GM19372 (cell line): Measurements from ENCODE around the gene SOWAHD.
A peak's percentile ranks its signal among the peaks of the same experiment; 100 is the strongest.
"Not testable (repeated sequence)": the region's sequence is repeated elsewhere in the genome, so short reads cannot be mapped to it uniquely, and the experiment has no call there.

Source experiments
- ATAC-seq: cut with Tn5 transposase; IDR thresholded peaks from one replicate; pipeline ENCODE4 v1.9.1; 2021; ENCODE audit warnings: mild to moderate bottlenecking, low read depth, moderate library complexity; ENCODE audit not compliant: unreplicated experiment

SOWAHD gene

DNA sequence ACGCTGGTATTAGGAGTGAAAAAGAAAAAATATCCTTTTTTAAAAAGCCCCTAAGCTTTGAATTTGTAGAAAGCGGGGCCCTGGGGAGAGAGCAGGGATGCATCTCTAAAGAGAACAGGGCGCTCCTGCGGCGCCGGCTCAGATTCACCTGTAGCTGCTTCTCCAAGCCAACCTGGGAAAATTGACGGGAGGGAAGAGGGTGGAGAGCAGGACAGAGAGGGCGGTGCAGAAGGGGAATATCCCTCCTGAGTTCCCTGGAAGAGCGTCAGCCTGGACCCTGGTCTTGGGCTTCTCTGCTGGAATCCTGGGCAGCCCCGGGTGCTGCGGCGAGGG is 776 bp upstream of the SOWAHD start:
- ATAC-seq, result no peak

DNA sequence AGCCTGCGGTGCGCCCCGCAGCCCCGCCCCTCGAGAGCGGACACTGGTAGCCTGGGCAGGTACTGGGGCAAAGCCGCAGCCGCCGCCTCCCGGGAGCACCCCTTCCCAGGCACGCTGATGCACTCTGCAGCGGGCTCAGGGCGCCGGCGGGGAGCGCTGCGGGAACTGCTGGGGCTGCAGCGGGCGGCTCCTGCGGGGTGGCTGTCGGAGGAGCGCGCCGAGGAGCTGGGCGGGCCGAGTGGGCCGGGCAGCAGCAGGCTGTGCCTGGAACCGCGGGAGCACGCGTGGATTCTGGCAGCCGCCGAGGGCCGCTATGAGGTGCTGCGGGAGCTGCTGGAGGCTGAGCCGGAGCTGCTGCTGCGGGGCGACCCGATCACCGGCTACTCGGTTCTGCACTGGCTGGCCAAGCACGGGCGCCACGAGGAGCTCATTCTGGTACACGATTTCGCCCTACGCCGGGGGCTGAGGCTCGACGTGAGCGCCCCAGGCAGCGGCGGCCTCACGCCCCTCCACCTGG is 401 bp downstream of the SOWAHD start:
- no peak for ATAC-seq

DNA sequence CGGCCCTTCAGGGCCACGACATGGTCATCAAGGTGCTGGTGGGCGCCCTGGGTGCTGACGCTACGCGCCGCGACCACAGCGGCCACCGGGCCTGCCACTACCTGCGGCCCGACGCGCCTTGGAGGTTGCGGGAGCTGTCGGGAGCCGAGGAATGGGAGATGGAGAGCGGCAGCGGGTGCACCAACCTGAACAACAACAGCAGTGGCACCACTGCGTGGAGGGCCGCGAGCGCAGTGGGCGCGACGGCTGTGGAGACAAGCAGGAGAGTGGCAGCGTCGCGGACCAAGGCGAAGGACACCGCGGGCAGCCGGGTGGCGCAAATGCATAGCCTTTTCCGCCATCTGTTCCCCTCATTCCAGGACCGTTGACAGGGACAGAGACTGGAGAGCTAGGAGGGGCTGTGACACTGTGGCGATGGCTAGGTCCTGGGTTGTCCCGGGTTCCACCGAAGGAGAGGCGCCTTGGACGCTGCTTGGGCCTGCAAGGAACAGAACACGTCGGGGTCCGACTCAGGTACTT is 919 bp downstream of the SOWAHD start:
- no peak for ATAC-seq

DNA sequence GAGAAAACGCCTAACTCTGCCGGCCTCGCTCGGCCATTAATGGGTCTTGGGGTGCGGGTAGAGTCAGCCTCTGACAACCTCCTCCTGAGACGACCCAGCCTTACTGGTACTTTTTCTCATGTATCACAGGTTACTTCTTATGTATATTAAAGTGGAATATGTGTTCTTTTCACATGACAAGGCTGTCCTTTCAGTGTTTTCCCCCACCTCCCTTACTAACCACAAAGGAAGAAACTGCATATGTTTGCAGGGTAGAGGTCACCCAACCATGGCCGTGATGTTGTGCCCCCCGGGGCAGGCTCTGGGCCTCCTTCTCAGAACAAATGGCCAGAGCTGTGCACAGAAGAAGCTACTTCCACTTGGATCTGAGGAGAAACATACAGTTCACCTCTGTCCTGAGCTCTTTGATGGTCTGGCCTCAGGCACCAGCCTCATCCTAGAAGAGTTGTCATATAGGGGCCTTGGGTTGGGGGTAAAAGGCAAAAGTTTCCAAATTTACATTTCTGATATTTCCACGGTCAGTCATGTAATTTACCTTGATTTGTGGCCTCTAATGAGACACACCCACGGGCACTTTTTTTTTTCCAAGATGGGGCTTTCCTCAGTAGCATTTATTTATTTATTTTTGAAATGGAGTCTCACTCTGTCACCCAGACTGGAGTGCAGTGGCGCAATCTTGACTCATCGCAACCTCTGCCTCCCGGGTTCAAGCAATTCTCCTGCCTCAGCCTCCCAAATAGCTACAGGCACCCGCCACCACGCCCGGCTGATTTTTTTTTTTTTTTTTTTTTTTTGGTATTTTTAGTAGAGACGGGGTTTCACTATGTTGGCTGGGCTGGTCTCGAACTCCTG is 1.9 kb downstream of the SOWAHD start:
- no peak for ATAC-seq

DNA sequence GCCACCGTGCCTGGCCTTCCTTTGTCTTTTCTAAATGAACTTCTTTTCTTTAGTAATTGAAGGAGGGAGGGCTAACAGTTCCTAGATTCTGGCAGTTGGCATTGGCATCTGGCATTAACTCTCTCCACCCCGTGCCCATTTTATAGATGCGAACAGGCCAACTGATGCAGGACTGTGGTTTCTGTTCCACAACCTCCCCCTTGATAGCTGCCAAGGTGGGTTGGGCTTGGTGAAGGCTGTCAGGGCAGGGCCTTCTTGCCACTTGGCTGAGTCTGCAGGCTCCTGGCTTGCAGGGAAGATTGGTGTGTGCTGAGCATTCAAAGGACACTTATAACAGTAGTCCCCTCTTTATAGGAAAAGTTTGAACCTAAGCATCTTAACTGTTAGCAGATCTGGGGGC is 4.3 kb downstream of the SOWAHD start:
- ATAC-seq, result no peak

DNA sequence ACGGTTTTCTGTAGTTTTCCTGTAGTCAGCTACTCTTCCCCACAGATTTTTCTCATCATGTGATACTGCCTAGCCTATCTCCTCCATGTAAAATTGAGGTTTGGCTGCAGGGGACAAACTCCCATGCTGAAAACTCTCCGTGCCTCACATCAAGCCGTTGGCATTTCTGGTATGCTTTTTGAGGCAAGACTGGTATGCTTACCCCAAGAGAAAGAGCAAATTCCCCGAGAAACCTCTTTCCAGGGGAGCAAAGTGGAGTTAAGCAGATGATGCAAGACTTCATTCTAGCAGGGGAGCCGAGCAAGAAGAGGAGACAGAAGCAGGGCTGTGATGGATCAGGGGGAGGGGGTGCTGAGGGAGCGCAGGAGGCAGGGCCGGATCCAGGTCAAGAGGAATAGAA is 4.8 kb downstream of the SOWAHD start:
- no peak for ATAC-seq

DNA sequence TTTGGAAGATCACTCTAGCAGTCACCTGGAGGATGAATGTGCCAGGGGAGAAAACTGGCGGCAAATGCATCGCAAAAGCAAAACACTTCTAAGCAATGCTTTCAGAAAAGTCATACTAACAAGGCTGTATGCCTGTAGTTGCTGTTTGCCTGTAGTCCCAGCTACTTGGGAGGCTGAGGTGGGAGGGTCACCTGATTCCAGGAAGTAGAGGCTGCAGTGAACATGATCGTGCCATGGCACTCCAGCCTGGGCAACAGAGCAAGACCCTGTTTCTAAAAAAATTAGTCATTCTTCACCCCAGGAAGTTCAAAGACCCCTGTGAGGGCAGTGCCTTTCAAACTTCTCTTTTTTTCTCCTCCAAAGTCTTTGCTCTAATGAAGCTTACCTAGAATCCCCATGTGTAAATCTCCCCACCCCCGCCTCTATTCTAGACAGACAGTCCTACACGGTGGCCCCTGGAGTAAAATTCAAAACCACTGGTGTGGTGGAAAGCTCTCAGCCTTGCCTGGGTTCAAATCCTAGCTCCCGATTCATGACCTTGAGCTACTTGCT is 5.5 kb downstream of the SOWAHD start:
- ATAC-seq, result no peak

DNA sequence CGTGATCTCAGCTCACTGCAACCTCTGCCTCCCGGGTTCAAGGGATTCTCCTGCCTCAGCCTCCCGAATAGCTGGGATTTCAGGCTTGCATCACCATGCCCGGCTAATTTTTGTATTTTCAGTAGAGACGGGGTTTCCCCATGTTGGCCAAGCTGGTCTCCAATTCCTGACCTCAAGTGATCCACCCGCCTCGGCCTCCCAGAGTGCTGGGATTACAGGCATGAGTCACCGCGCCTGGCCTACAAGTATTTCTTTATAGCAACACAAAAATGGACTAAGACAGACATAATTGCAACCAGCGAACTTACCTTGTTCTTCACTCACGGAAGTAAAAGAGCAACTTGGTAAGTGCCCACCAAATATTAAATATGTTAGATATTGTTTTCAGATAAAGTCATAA is 10.0 kb downstream of the SOWAHD start:
- ATAC-seq, result not testable (repeated sequence)

DNA sequence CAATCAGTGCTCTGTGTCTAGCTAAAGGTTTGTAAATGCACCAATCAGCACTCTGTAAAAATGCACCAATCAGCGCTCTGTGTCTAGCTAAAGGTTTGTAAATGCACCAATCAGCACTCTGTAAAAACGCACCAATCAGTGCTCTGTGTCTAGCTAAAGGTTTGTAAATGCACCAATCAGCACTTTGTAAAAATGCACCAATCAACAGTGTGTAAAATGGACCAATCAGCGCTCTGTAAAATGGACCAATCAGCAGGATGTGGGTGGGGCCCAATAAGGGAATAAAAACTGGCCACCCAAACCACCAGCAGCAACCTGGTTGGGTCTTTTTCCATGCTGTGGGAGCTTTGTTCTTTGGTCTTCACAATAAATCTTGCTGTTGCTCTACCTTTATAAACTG is 11.0 kb downstream of the SOWAHD start:
- not testable (repeated sequence) for ATAC-seq

DNA sequence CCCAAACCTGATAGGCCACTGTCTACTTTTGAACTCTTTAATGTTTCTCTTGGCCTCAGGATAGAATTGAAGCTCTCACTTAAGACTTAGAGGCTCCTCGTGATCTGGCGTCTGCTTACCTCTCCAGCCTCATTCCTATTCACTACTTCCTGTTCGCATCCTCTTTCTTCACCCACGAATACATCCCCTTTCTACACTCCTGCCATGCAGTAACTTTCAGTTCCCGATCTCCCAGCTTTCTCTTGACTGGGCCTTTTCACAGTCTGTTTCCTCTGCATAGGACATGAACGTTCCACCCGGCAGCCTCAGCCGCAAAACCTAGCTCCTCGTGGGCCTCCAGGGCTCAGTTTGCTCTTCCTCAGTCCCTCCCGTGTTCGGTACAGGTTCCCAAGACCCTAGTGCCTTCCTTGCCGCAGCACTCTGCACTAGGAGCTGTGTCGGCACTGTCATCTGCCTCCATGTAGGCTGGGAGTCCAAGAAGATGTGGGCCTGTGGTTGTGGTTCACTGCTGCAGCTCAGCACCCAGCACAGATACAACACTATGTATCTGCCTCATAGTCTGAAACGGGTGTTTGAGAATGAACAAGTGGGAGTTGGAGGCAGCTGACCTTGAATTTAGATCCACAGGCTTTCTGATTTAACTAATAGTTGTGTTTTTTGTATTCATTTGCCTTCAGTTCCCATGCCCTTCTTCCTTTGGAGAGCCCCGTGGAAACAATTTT is 17.3 kb downstream of the SOWAHD start:
- ATAC-seq, result no peak

DNA sequence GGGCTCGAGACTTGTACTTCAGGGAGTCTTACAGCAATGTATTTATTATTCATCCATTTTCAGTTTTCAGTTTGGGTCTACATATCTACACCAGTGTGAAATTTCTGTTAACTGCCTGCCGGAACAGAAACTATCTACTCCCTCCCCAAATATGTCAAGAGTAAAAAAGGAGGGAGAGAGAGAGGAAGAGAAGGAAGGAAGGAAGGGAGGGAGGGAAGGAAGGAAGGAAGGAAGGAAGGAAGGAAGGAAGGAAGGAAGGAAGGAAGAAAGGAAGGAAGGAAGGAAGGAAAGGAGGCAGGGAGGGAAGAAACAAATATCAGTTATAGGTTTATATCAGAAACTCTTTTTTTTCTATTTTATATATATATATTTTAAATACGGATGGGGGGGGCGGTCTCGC is 20.4 kb downstream of the SOWAHD start:
- ATAC-seq, result no peak

DNA sequence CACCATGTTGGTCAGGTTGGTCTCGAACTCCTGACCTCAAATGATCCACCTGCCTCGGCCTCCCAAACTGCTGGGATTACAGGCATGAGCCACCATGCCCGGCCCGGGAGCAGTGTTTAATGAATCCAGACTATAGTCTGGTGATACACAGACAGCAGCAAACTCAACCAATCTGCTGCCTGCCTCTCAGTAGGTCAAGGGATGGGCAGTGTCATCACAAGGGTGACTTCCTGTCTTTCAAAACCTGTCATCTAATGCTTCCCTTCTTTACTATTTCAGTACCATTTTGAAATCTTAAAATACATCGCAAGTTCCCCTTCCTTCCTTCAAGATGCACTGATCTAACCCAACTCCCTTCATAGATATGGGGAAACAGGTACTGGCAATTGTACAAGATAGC is 24.6 kb downstream of the SOWAHD start:
- no peak for ATAC-seq

DNA sequence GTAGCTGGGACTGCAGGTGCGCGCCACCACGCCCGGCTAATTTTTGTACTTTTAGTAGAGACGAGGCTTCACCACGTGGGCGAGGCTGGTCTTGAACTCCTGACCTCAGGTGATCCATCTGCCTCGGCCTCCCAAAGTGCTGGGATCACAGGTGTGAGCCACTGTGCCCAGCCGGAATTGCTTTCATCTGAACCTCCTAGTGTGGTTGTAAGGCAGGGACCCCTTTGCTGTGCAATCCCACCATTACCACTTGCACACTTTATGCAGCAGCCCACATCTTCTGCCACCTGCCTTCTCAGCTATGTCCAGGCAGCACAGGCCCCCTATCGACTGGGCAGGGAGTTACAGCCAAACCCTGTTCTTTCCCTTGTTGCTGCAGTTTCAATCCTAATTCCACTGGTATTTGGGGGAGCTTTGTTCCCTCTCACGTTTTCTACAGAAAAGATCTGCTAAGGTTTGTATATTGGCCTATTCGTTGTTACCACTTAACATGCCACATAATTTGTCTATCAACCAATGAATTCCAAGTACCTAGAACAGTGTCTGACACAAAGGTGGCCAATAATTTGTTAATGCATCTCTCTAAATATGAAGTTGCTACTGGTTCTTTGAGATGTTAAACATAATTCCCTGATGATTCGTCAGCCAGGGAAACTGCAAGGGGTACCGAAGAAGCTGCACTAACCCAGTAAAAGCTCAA is 26.5 kb downstream of the SOWAHD start:
- ATAC-seq, result no peak

DNA sequence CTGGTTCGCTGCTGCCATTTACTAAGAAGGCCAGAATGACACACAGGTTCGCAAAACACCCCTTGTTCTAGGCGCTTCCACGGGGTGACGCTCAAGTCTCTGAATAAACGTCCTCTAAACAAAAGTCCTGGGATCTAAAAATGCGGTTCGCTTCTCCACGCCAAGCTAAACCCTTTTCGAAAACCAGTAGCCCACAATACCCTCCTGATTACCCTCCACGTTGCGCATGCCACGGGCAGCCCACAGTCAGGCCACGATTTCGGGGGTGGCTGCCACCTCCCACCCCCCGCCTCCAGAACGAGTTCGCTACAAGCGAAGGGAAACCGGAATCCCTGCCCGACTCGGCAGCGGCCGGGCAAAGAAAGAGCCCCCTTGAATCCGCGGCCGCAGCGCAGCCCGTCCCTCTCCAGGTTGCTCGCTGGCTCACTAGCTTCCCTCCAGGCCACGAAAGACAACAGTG is 32.6 kb downstream of the SOWAHD start:
- ATAC-seq, result peak; percentile 14

DNA sequence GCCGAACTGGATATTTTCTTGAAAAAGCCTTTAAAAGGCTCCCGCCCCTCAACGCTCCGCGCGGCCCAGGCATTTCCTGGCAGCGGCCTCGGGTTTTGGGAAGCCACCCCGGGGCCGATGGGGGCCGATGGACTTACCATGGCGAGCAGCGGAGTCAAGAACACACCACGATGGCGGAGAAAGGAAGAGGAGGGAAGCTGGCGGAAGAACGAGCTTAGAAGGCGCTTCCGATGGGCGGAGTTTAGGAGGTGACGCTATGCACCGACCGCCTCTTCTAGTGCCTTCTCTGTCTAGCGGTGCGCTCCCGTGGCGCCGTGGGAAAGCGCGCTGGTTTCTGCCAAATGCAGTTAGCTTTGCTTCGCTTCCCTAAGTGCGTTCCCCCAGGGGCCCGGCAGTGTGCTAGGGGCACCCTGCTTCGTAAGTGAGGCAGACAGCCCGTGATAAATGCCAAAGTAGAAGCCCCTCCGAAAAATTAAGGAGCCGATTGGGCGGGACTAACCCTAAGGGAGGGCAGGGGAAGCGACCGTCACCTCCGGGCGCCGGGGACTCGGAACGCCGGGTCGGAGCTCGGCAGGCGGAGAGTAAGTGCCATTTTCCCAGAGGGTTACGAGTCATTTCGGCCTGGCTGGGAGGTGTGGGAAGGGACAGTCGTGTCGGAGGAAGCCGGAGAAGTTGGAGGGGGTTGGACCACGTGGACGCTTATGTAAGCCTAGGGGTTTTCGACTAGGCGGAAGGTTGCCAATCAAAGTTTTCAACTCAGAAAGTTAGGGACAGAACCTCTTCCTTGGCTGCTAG is 33.2 kb downstream of the SOWAHD start, which contains the start of gene RPL39:
Gene RPL39 (minus strand): TSS at position 194 of the 795 bp plus-strand sequence. CDS start 54 bp downstream, at position 140.
- peak; percentile 86 for ATAC-seq

DNA sequence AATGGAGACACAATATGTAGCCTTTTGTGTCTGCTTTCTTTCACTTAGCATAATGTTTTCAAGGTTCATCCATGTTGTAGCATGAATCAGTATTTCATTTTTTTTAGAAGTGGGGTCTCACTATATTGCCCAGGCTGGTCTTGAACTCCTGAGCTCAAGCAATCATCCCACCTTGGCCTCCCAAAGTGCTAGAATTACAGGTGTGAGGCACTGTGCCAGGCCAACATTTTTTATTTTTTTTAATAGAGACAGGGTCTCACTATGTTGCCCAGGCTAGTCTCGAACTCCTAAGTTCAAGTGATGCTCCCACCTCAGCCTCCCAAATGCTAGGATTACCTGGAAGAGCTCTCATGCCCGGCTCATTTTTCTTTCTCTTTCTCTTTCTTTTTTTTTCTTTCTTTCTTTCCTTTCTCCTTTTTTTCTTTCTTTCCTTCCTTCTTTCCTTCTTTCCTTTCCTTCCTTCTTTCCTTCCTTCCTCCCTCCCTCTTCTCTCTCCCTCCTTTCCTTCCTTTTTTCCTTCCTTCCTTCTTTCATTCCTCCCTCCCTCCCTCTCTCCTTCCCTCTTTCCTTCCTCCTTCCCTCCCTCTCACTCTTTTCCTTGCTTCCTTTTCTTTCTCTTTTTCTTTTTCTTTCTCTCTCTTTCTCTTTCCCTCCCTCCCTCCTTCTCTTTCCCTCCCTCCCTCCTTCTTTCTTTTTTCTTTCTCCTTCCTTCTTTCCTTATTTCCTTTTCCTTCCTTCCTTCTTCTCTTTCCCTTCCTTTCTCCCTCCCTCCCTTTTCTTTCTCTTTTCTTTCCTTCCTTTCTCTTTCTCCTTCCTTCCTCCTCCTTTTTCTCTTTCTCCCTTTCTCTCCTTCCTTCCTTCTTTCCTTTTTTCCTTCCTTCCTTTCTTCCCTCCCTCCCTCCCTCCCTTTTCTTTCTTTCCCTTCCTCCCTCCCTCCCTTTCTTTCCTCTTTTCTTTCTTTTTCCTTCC is 43.1 kb downstream of the SOWAHD start:
- ATAC-seq, result no peak

DNA sequence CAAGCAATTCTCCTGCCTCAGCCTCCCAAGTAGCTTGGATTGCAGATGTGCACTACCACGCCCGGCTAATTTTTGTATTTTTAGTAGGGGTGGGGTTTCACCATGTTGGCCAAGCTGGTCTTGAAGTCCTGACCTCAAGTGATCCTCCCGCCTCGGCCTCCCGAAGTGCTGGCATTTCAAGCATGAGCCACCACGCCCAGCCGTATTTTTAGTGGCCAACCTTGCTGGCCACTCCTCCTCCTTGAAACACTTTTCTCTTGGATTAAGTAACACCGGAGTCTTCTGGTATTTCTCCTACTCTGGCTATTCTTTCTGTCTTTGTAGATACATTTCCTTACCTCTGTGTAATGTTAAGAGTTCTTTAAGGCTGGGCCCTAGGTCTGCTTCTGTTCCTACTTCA is 44.2 kb downstream of the SOWAHD start:
- ATAC-seq, result no peak

DNA sequence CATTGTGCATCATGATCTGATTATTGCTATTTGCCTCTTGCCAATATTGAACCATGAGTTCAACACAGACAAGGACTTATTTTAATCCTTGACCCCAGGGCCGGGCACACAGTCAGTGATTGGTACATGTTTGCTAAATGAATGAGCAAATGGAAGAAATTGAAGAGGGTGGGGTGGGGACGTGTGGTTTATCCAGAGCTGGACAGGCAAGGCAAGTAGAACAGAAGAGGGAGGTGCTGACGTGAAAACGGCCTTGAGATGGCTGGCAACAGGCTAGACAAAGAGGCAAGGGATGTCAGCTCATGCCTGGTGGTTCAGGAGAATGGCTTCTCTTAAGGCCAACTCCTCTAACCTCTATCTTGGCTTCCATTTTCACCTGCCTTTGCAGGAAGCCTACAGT is 50.1 kb downstream of the SOWAHD start:
- not testable (repeated sequence) for ATAC-seq
